ENCODE results near the gene CEP83. TPM values are rescaled to one million over a fixed set of nuclear protein-coding genes. Genes with fewer than 3 reads are reported as not detected.

The CEP83 gene
- total and polyA plus RNA-seq, 2 experiments from 2014 or later, result 29.8 to 33.7 TPM

- TF ChIP-seq ETS1 (IDR thresholded peaks at IDR 0.05) (no peak), JUNB (IDR thresholded peaks at IDR 0.05; ENCODE audit: unreplicated experiment) (no peak), CREB1 (CRISPR knock-in tag; IDR thresholded peaks at IDR 0.05; ENCODE audit: low read depth) (no peak)
Measured at GRCh38 chr12:94299846-94300245, 159.8 kb downstream of the CEP83 start (continued).

GRCh38 chr12:94297876-94298505 lies 161.7 kb downstream of the CEP83 start:
- H3K27ac ChIP-seq (ENCODE audit: low read depth), result no peak overlapping the region
- no peaks in the 10 kb centered on the region; the same call in 1 of the 2 replicates for H3K4me1 ChIP-seq (ENCODE audit: insufficient read depth)
- H2AFZ ChIP-seq, result no peak overlapping the region
- no peaks in the 10 kb centered on the region for H3K27me3 ChIP-seq (ENCODE audit: insufficient read depth)
- no peaks in the 10 kb centered on the region for H3K9me3 Mint-ChIP-seq
- peaks cover 7% of the 10 kb centered on the region for H3K4me1 Mint-ChIP-seq
- peaks cover 6% of the 10 kb centered on the region; the same call in 1 of the 2 replicates for H3K9me2 ChIP-seq (ENCODE audit: insufficient read depth)
- H3K4me3 Mint-ChIP-seq, result no peak overlapping the region
- no peak overlapping the region for H3K4me3 ChIP-seq
- no peaks in the 10 kb centered on the region for H3K79me2 ChIP-seq (replicated peaks; ENCODE audit: insufficient read depth)
- no peak overlapping the region for H3K27ac Mint-ChIP-seq
- peaks cover 5% of the 10 kb centered on the region; the same call in 1 of the 2 replicates for H3K36me3 ChIP-seq (ENCODE audit: insufficient read depth)
- H3F3A ChIP-seq (replicated peaks; ENCODE audit: low read depth), result no peaks in the 10 kb centered on the region
- no peak for ATAC-seq
- no peaks in the 10 kb centered on the region for H3K27me3 Mint-ChIP-seq (ENCODE audit: insufficient read depth, low read depth, poor library complexity)
- DNase-seq (ENCODE audit: low spot score), result no peak
- no peaks in the 10 kb centered on the region for H4K20me1 ChIP-seq (replicated peaks; ENCODE audit: insufficient read depth)
- no peak overlapping the region for H3K4me2 ChIP-seq
- TF ChIP-seq STAT1 (IDR thresholded peaks at IDR 0.05; ENCODE audit: unreplicated experiment) (no peak), JUNB (IDR thresholded peaks at IDR 0.05; ENCODE audit: unreplicated experiment) (no peak), EZH2phosphoT487 (IDR thresholded peaks at IDR 0.05; ENCODE audit: unreplicated experiment) (no peak), ETS1 (IDR thresholded peaks at IDR 0.05) (no peak), REST (IDR thresholded peaks at IDR 0.05; ENCODE audit: unreplicated experiment) (no peak), EZH2 (IDR thresholded peaks at IDR 0.05; ENCODE audit: low read depth, unreplicated experiment) (no peak), ZNF462 (CRISPR knock-in tag; IDR thresholded peaks at IDR 0.05) (no peak), POLR2AphosphoS5 (IDR thresholded peaks at IDR 0.05; ENCODE audit: low read depth) (no peak), ZNF331 (CRISPR knock-in tag; IDR thresholded peaks at IDR 0.05; ENCODE audit: low read depth) (no peak), NANOG (IDR thresholded peaks at IDR 0.05; ENCODE audit: borderline replicate concordance) (no peak)
- H3K36me3 Mint-ChIP-seq (ENCODE audit: low read depth), result peaks cover 26% of the 10 kb centered on the region

Data from GM23338 (cell line).